GM12872 (cell line): ENCODE data around the gene CD300H.

Experiments used
- TF ChIP-seq, protein P1 (sequence below): IDR thresholded peaks from 3 replicates; pipeline ENCODE4 v1.5.1; 2011; ENCODE audit warnings: low read depth, mild to moderate bottlenecking, low read length, moderate library complexity; ENCODE audit not compliant: insufficient read depth

The CD300H gene

DNA sequence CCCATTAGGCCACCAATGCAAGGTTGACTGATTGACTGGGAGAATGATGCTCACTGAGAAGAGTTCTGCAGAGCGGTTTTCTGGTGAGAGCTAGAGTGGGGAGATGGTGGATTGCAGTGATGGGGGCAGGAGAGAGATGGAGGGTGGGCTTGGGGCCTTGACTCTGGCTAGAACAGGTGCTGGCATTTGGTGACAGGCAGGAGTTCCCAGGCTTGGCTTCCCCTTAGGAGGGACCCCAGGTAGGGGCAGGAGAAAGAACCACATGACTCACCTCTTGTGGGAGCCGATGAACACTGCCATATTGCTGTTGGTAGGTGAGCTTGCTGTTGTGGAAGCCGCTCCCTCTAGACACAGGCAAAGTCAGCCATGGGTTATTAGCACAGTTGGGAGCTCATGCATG lies 44.0 kb downstream of the CD300H start:
- TF ChIP-seq, protein P1, sequence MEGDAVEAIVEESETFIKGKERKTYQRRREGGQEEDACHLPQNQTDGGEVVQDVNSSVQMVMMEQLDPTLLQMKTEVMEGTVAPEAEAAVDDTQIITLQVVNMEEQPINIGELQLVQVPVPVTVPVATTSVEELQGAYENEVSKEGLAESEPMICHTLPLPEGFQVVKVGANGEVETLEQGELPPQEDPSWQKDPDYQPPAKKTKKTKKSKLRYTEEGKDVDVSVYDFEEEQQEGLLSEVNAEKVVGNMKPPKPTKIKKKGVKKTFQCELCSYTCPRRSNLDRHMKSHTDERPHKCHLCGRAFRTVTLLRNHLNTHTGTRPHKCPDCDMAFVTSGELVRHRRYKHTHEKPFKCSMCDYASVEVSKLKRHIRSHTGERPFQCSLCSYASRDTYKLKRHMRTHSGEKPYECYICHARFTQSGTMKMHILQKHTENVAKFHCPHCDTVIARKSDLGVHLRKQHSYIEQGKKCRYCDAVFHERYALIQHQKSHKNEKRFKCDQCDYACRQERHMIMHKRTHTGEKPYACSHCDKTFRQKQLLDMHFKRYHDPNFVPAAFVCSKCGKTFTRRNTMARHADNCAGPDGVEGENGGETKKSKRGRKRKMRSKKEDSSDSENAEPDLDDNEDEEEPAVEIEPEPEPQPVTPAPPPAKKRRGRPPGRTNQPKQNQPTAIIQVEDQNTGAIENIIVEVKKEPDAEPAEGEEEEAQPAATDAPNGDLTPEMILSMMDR, result no peak

DNA sequence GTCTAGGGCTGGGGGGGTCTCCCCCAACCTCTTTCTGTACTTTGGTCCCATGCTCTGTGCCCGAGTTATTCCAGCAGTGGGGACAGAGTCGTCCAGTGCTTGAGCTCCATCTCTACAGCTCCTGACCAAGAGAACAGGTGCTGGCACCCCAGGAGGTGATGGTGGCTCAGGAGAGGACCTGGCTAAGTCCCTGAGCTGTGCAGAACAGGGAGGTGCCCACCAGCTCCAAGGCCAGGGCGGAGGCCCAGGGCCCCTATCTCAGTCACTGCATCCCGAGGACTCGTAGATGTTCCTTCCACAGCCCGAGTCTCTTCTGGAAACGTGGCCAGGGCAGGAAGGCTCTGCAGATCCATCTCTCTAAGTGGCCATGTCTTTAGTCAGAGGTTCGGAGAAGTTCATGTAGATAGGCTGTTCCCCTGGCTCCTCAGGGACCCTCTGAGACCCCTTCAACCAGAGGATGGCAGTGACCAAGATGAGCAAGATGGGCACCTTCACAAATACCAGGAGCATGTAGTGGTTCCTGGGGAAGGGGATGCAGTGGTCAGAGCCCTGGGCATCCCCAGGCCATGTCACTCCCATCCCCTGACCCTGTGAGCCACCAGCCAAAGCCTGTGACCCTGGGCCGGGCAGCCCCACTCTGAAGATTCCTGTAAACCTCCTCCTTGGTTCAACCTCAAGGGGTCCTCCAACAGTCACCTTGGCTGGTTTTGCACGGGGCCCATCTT lies 44.8 kb downstream of the CD300H start:
- TF ChIP-seq, protein P1, result no peak

DNA sequence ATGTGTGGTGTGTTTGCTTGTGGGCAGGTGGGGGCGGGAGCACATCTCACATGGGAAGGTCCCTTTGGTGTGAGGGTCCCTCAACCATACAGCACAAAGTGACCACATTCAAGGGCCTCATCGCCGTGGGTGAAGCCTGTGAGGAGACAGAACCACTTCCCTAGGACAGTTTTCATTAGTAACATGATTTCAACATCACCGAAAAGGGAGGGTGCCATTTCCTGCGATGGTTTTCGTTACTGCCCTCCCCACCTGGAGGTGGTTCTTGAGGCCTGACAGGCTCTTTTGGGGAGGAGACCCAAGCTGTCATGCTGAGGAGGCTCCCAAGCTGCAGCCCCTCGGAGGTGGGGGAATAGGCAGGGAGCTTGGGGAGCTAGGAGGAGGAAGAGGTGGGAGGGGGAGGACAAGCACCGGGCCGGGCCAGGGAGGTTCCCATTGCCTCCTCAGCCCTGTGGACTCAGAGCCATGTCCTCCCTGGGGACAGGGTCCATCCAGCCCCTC lies 45.6 kb downstream of the CD300H start:
- TF ChIP-seq, protein P1, result no peak

DNA sequence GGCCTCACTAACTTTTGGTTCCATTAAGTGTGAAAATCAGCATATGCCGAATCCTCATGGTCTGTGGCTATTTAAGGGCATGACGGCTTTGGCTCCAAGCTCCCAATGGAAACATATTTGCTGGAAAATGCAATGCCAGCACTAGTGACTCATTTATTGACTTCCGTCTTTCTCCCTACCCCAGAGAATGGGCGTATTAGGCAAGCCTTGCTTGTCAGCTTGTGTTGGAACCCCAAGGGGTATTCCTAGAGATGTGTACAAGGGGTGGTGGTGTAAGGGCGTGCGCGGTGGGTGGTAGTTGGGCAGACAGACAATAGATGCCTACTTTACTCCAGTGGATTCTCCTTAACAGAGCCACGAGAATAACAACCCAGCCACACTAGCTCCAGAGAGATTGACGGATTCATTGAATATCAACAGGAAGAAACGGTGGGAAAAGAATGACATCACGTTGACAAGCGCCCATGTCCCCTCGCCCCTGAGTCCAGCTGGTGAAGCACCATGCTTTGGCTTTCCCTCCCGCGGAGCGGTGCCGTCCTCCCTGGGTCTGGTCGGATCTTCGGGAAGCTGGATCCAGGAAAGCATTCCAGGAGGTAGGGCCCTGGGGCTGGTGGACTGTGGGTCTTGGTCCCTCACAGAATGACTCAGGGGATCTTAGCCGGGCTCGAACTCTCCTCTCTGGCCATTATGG lies 46.4 kb downstream of the CD300H start:
- TF ChIP-seq, protein P1, result no peak

DNA sequence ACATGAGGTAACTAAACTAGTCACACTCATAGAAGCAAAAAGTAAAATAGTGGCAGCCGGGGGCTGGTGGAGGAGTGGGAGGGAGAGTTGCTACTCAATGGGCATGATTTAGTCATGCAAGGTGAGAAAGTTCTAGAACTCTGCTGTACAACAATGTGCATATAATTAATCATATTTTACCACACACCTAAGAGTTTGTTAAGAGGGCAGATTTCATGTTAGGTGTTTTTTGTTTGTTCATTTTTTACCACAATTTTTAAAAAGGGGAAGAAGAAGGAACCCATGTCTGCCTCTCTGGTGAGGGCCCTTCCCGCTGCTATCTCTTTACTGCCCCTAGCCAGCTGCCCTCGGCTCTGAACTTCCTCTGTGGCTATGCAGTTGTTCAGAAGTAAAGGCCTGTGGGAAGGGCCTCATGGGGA lies 47.3 kb downstream of the CD300H start:
- TF ChIP-seq, protein P1, result no peak

DNA sequence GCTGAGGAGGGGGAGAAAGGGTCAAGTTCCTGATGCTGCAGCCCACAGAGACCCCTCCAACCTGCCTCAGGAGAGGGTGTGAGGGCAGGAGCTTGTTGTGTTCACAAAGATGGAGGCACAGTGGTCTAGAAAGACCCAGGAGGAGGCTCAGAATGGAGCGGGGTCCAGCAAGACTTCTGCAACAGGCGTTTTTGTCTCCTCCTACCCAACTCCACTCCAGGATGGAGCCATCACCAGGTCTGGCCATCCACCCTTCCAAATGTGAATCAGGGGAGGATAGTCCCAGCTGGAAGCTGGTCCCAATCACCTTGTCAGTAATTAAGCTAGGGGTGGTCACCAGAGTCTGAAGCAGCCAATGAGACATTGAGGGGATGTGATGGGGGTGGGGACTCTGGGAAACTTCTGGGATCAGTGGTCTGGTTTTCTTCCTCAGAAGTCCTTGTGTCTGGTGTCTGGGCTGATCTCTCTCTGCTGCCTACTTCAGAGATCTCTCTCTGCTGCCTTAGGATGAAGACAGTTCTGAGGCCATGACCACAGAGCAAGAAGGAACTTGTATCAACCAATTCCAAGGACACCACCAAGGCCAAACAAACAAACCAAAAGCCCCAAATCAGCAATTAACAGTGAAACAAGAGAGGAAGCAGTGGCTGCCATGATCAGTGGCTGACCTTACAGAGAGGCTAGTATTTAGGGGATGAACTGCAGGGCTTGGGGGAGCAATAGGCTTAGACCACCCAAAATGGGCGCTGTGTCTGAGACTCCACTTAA lies 50.6 kb downstream of the CD300H start:
- TF ChIP-seq, protein P1, result no peak

DNA sequence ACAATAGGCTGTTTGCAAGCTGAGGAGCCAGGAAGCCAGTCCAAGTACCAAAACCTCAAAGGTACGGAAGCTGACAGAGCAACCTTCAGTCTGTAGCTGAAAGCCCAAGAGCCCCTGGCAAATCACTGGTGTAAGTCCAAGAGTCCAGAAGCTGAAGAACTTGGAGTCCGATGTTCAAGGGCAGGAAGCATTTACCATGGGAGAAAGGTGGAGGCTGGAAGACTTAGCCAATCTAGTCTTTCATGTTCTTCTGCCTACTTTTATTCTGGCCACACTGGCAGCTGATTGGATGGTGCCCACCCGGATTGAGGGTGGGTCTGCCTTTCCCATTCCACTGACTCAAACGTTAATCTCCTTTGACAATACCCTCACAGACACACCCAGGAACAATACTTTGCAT lies 51.4 kb downstream of the CD300H start:
- TF ChIP-seq, protein P1, result no peak
